ENCODE results near the gene MID1. TPM values are rescaled to one million over a fixed set of nuclear protein-coding genes. Genes with fewer than 3 reads are reported as not detected.

The MID1 gene
- total and polyA plus RNA-seq, 9 of the 15 experiments (the other 6 are each of a cell fraction or from before 2014, with no cell fraction given), result 0.07 to 0.54 (median 0.33) TPM

DNA sequence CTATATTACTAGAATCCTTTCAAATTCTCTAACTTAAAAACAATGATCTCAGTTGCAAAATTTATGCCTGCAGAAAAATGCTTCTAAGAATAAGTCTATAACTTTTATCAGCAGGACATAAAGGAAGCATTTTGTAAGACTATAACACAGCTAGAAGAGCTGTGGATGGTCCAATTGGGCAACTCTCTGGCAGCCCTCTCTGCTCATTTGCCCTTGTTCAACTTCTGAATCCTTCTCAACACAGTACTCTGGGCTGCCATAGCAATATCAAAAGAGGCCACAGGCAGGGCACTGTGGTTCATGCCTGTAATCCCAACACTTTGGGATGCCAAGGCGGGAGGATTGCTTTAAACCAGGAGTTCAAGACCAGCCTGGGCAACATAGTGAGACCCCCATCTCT is 88.5 kb downstream of the MID1 start (continued):
- TF ChIP-seq, protein P1, sequence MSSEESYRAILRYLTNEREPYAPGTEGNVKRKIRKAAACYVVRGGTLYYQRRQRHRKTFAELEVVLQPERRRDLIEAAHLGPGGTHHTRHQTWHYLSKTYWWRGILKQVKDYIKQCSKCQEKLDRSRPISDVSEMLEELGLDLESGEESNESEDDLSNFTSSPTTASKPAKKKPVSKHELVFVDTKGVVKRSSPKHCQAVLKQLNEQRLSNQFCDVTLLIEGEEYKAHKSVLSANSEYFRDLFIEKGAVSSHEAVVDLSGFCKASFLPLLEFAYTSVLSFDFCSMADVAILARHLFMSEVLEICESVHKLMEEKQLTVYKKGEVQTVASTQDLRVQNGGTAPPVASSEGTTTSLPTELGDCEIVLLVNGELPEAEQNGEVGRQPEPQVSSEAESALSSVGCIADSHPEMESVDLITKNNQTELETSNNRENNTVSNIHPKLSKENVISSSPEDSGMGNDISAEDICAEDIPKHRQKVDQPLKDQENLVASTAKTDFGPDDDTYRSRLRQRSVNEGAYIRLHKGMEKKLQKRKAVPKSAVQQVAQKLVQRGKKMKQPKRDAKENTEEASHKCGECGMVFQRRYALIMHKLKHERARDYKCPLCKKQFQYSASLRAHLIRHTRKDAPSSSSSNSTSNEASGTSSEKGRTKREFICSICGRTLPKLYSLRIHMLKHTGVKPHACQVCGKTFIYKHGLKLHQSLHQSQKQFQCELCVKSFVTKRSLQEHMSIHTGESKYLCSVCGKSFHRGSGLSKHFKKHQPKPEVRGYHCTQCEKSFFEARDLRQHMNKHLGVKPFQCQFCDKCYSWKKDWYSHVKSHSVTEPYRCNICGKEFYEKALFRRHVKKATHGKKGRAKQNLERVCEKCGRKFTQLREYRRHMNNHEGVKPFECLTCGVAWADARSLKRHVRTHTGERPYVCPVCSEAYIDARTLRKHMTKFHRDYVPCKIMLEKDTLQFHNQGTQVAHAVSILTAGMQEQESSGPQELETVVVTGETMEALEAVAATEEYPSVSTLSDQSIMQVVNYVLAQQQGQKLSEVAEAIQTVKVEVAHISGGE (CRISPR knock-in tag; IDR thresholded peaks at IDR 0.05), result no peak
- TF ChIP-seq CBX5 (IDR thresholded peaks at IDR 0.05; ENCODE audit: borderline replicate concordance, low read depth), result no peak
- TF ChIP-seq, protein P2, sequence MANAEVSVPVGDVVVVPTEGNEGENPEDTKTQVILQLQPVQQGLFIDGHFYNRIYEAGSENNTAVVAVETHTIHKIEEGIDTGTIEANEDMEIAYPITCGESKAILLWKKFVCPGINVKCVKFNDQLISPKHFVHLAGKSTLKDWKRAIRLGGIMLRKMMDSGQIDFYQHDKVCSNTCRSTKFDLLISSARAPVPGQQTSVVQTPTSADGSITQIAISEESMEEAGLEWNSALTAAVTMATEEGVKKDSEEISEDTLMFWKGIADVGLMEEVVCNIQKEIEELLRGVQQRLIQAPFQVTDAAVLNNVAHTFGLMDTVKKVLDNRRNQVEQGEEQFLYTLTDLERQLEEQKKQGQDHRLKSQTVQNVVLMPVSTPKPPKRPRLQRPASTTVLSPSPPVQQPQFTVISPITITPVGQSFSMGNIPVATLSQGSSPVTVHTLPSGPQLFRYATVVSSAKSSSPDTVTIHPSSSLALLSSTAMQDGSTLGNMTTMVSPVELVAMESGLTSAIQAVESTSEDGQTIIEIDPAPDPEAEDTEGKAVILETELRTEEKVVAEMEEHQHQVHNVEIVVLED (CRISPR knock-in tag; IDR thresholded peaks at IDR 0.05), result no peak
- TF ChIP-seq NELFE (IDR thresholded peaks at IDR 0.05; ENCODE audit: insufficient read depth, insufficient read length), result no peak
- TF ChIP-seq NBN (IDR thresholded peaks at IDR 0.05; ENCODE audit: low read depth), result no peak

DNA sequence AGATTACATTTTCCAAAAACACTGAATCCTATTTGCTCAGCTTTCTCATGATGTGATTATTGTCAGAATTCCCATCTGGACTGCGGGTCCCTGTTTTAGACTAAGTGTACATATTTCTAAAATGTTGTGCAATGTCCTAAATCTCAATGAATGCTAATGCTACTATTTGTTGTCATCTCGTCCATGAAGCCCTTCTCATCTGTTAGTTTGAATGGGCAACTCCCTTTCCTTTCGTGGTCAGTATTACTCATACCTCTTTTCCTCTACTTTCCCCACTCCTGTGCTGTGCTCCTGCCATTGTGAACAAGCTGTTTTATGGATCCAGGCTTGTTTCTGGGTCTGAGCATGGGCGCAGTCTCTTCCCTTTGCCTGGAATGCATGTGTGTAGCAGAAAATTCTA is 91.0 kb downstream of the MID1 start:
- 0% methylated on average over 4 of the region's 4 CpGs for WGBS (ENCODE audit: insufficient coverage, low coverage, missing lambda C conversion rate)
- no peak overlapping the region for H3K9ac ChIP-seq (ENCODE audit: insufficient read depth in 1 of 2, low read depth in 2 of 2, low read length in 2 of 2)
- TF ChIP-seq, protein P3, sequence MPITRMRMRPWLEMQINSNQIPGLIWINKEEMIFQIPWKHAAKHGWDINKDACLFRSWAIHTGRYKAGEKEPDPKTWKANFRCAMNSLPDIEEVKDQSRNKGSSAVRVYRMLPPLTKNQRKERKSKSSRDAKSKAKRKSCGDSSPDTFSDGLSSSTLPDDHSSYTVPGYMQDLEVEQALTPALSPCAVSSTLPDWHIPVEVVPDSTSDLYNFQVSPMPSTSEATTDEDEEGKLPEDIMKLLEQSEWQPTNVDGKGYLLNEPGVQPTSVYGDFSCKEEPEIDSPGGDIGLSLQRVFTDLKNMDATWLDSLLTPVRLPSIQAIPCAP (CRISPR knock-in tag; IDR thresholded peaks at IDR 0.05; ENCODE audit: borderline replicate concordance), result no peak
- TF ChIP-seq TEAD2 (tag; IDR thresholded peaks at IDR 0.05), result no peak
- no peak for TF ChIP-seq SRF (CRISPR knock-in tag; IDR thresholded peaks at IDR 0.05)
- no peak for TF ChIP-seq POLR3G (IDR thresholded peaks at IDR 0.05; ENCODE audit: extremely low read depth, insufficient read length, insufficient replicate concordance)
- no peak for TF ChIP-seq TARDBP (IDR thresholded peaks at IDR 0.05)
- TF ChIP-seq SOX6 (IDR thresholded peaks at IDR 0.05), result no peak
- TF ChIP-seq YBX1 (IDR thresholded peaks at IDR 0.05), result no peak
- no peak for FAIRE-seq
- no peaks in the 10 kb centered on the region for H3K36me3 ChIP-seq (ENCODE audit: control insufficient read depth, insufficient read depth, low read length)
- in situ Hi-C loops (cut with MboI) (no loop called here), intact Hi-C loops (cut with micrococcal nuclease) (no loop called here)
- H3K4me1 ChIP-seq (replicated peaks in 1 of 2; ENCODE audit: control insufficient read depth in 2 of 2, insufficient read depth in 2 of 2, low read length in 2 of 2), result no peaks in the 10 kb centered on the region
- no peak overlapping the region for H3K4me2 ChIP-seq (ENCODE audit: insufficient read depth, low read length)
- no peaks in the 10 kb centered on the region for H4K20me1 ChIP-seq (replicated peaks; ENCODE audit: control insufficient read depth, insufficient read depth, low read length)
- ATAC-seq, result no peak
- H3K27me3 ChIP-seq (ENCODE audit: control insufficient read depth in 2 of 2, insufficient read depth in 2 of 2, low read length in 2 of 2), result no peaks in the 10 kb centered on the region; a peak in 1 of 5 replicates
- no peaks in the 10 kb centered on the region for H3K79me2 ChIP-seq (ENCODE audit: control insufficient read depth, insufficient read depth, low read length)
- no peaks in the 10 kb centered on the region for H3K9me3 ChIP-seq (replicated peaks; ENCODE audit: control insufficient read depth, insufficient read depth, low read depth, low read length)
- no peak overlapping the region for H3K27ac ChIP-seq (ENCODE audit: extremely low read depth, low read depth, low read length)
- H3K4me3 ChIP-seq, result no peak overlapping the region
- CTCF ChIA-PET (ENCODE audit: low intra/inter-chr PET ratio), result no interaction called here
- H2AFZ ChIP-seq (ENCODE audit: low read depth, low read length), result no peak overlapping the region
- POLR2A ChIA-PET, result no interaction called here
- no peak for DNase-seq (ENCODE audit: extremely low read depth in 1 of 4, low spot score in 3 of 4)
- no peaks in the 10 kb centered on the region for H3K9me1 ChIP-seq (ENCODE audit: control insufficient read depth, insufficient read depth, low read length)
- BruUV-seq (replicated peaks), result no TSS peak
